GM19240 (cell line): Measurements from ENCODE around the gene SLC16A14.

Experiments used
- DNase-seq: peaks from one replicate; pipeline ENCODE4 v3.0.0; 2011; ENCODE audit warnings: low spot score; ENCODE audit not compliant: insufficient read length

Gene SLC16A14

GRCh38 chr2:230043025-230043424, 25.7 kb downstream of the SLC16A14 start:
- DNase-seq: no peak

GRCh38 chr2:230042195-230042594, 26.5 kb downstream of the SLC16A14 start:
- DNase-seq: no peak

GRCh38 chr2:230023313-230023712, 45.4 kb downstream of the SLC16A14 start:
- no peak for DNase-seq

GRCh38 chr2:230019742-230020141, 49.0 kb downstream of the SLC16A14 start:
- no peak for DNase-seq

GRCh38 chr2:230018153-230018552, 50.6 kb downstream of the SLC16A14 start:
- DNase-seq: no peak

- DNase-seq: no peak
Observed at GRCh38 chr2:230016844-230017243, 51.9 kb downstream of the SLC16A14 start.

- DNase-seq: no peak
Observed at GRCh38 chr2:230012267-230012884, 56.3 kb downstream of the SLC16A14 start.

- DNase-seq: no peak
Observed at GRCh38 chr2:230011617-230012016, 57.1 kb downstream of the SLC16A14 start.

- no peak for DNase-seq
Observed at GRCh38 chr2:230010501-230010900, 58.2 kb downstream of the SLC16A14 start.

- DNase-seq: no peak
Observed at GRCh38 chr2:230008708-230009066, 60.0 kb downstream of the SLC16A14 start.

- DNase-seq: peak; percentile 24
Observed at GRCh38 chr2:230007931-230008707, 60.6 kb downstream of the SLC16A14 start.

- peak; percentile 56 for DNase-seq
Observed at GRCh38 chr2:230000118-230000841, 68.4 kb downstream of the SLC16A14 start.

GRCh38 chr2:229997565-229997964, 71.2 kb downstream of the SLC16A14 start:
- no peak for DNase-seq

- no peak for DNase-seq
Observed at GRCh38 chr2:229996320-229996719, 72.4 kb downstream of the SLC16A14 start.

GRCh38 chr2:229993236-229993635, 75.5 kb downstream of the SLC16A14 start:
- no peak for DNase-seq
